NK-92 (cell line): ENCODE data around the gene SLC52A1.
"Not testable (repeated sequence)": the region's sequence is repeated elsewhere in the genome, so short reads cannot be mapped to it uniquely, and the experiment has no call there.

Experiments used
- DNase-seq: peaks from one replicate; lab custom pipeline; 2025; ENCODE audit not compliant: unreplicated experiment; lab: John Stamatoyannopoulos, UW

The SLC52A1 gene

GRCh38 chr17:5035315-5035714 lies at the start of gene SLC52A1:
Gene SLC52A1, minus strand, starts transcription at chr17:5035426. Its CDS starts 820 bp downstream, at chr17:5034606.
- no peak for DNase-seq

GRCh38 chr17:5080591-5080990 lies 45.4 kb upstream of the SLC52A1 start:
- DNase-seq = no peak

GRCh38 chr17:5078106-5079028 lies 43.1 kb upstream of the SLC52A1 start, which contains the start of gene ZFP3:
Gene ZFP3, plus strand, starts transcription at chr17:5078467. Its CDS starts 13,038 bp downstream, at chr17:5091505.
- no peak for DNase-seq

GRCh38 chr17:5077781-5078105 lies 42.5 kb upstream of the SLC52A1 start:
- no peak for DNase-seq

GRCh38 chr17:5077275-5077674 lies 42.0 kb upstream of the SLC52A1 start:
- not testable (repeated sequence) for DNase-seq

- DNase-seq = not testable (repeated sequence)
Observed at GRCh38 chr17:5075472-5075871, 40.2 kb upstream of the SLC52A1 start.

GRCh38 chr17:5069724-5070123 lies 34.5 kb upstream of the SLC52A1 start:
- no peak for DNase-seq

- no peak for DNase-seq
Observed at GRCh38 chr17:5068236-5068635, 33.0 kb upstream of the SLC52A1 start.

GRCh38 chr17:5065227-5065744 lies 30.1 kb upstream of the SLC52A1 start:
- no peak for DNase-seq

GRCh38 chr17:5055543-5055942 lies 20.3 kb upstream of the SLC52A1 start:
- no peak for DNase-seq

- DNase-seq = no peak
Observed at GRCh38 chr17:5050278-5050677, 15.1 kb upstream of the SLC52A1 start.

- no peak for DNase-seq
Observed at GRCh38 chr17:5049314-5049841, 14.2 kb upstream of the SLC52A1 start.

- DNase-seq = no peak
Observed at GRCh38 chr17:5047446-5047845, 12.2 kb upstream of the SLC52A1 start.

GRCh38 chr17:5045496-5045895 lies 10.3 kb upstream of the SLC52A1 start:
- no peak for DNase-seq

- no peak for DNase-seq
Observed at GRCh38 chr17:5044630-5045029, 9.4 kb upstream of the SLC52A1 start.

GRCh38 chr17:5043524-5043923 lies 8.3 kb upstream of the SLC52A1 start:
- DNase-seq = no peak

- DNase-seq = no peak
Observed at GRCh38 chr17:5042157-5043022, 7.2 kb upstream of the SLC52A1 start.

- DNase-seq = no peak
Observed at GRCh38 chr17:5034651-5035050, 575 bp downstream of the SLC52A1 start.

- no peak for DNase-seq
Observed at GRCh38 chr17:5034063-5034462, 1.2 kb downstream of the SLC52A1 start.

- no peak for DNase-seq
Observed at GRCh38 chr17:5033352-5034015, 1.7 kb downstream of the SLC52A1 start.

GRCh38 chr17:5032865-5033264 lies 2.4 kb downstream of the SLC52A1 start:
- DNase-seq = no peak
